Panc1 (cell line): Measurements from ENCODE around the gene C1QTNF1. TPM values are rescaled to one million over a fixed set of nuclear protein-coding genes. Genes with fewer than 3 reads are reported as not detected.
"Not testable (repeated sequence)": the region's sequence is repeated elsewhere in the genome, so short reads cannot be mapped to it uniquely, and the experiment has no call there.

Experiments used
- ATAC-seq: fragments of 200-7000 bp; cut with Tn5 transposase; 2 replicates; pipeline ENCODE4 v1.9.1; 2020; ENCODE audit warnings: mild to moderate bottlenecking, moderate library complexity
- BruUV-seq: library from RNA; stranded (reverse); fragments of 400-500 nt; replicated peaks from 2 replicates; lab custom pipeline; 2021; lab: Mats Ljungman, UMichigan
- CTCF ChIA-PET: fragments of 300-600 bp; sonication (Branson Sonifier 250); formaldehyde crosslinking; loops from one replicate; lab custom pipeline; 2022; ENCODE audit warnings: antibody characterized with exemption; lab: Charles Lee
- POLR2A ChIA-PET: fragments of 300-600 bp; sonication (Branson Sonifier 250); formaldehyde crosslinking; loops from one replicate; lab custom pipeline; 2022; ENCODE audit warnings: antibody characterized with exemption; lab: Charles Lee
- DNase-seq: peaks from one replicate; pipeline ENCODE4 v3.0.0-alpha.2; 2010; ENCODE audit warnings: low read depth, low spot score
- H3K27ac ChIP-seq: 2 replicates; pipeline ENCODE4 v1.5.1; 2011; ENCODE audit warnings: mild to moderate bottlenecking, low read length, inconsistent platforms
- H3K27me3 ChIP-seq: fragments of 200-500 bp; sonication (Bioruptor generic); 2 replicates; pipeline ENCODE4 v1.6.0; 2014; ENCODE audit warnings: low read length, inconsistent platforms; ENCODE audit not compliant: control insufficient read depth, insufficient read depth
- H3K36me3 ChIP-seq: fragments of 200-500 bp; sonication (Bioruptor generic); 2 replicates; pipeline ENCODE4 v1.5.1; 2014; ENCODE audit warnings: inconsistent platforms, mild to moderate bottlenecking, low read length, moderate library complexity; ENCODE audit not compliant: control insufficient read depth, insufficient read depth
- H3K4me1 ChIP-seq: 2 replicates; pipeline ENCODE4 v1.5.1; 2011; ENCODE audit warnings: inconsistent platforms, mild to moderate bottlenecking, low read length, moderate library complexity; ENCODE audit not compliant: control insufficient read depth, insufficient read depth
- H3K4me3 ChIP-seq, 2 experiments: 2 replicates each; pipeline ENCODE4 v1.5.1; 2011 to 2012; ENCODE audit warnings: low read depth in 2 of 2, low read length in 2 of 2, mild to moderate bottlenecking in 2 of 2, inconsistent platforms in 1 of 2, moderate library complexity in 1 of 2
- H3K9me3 ChIP-seq: fragments of 200-500 bp; sonication (Bioruptor generic); 2 replicates; pipeline ENCODE4 v1.5.1; 2014; ENCODE audit warnings: low read depth, mild to moderate bottlenecking, inconsistent platforms, low read length, moderate library complexity; ENCODE audit not compliant: control insufficient read depth, insufficient read depth
- CTCF ChIP-seq: fragments of 450-650 bp; IDR thresholded peaks from 2 replicates; pipeline ENCODE4 v1.5.1; 2017; ENCODE audit warnings: mild to moderate bottlenecking
- POLR2AphosphoS5 ChIP-seq: IDR thresholded peaks from 2 replicates; pipeline ENCODE4 v1.6.1; 2012; ENCODE audit warnings: mild to moderate bottlenecking, low read depth, low read length, moderate library complexity
- REST ChIP-seq, 2 experiments: IDR thresholded peaks; 2 replicates each; pipeline ENCODE4 v1.6.1; 2011 to 2012; ENCODE audit warnings: low read depth in 2 of 2, control low read depth in 1 of 2, low read length in 1 of 2, mild to moderate bottlenecking in 1 of 2, moderate library complexity in 1 of 2; ENCODE audit not compliant: insufficient read depth in 1 of 2
- SIN3A ChIP-seq: IDR thresholded peaks from 2 replicates; pipeline ENCODE4 v1.6.1; 2012; ENCODE audit warnings: low read depth, mild to moderate bottlenecking, low read length, moderate library complexity, borderline replicate concordance; ENCODE audit not compliant: insufficient read depth
- TCF7L2 ChIP-seq: IDR thresholded peaks from 2 replicates; pipeline ENCODE4 v1.6.1; 2011; ENCODE audit warnings: mild to moderate bottlenecking, low read depth, low read length, inconsistent platforms
- in situ Hi-C: cut with HindIII; loops from 2 replicates; pipeline ENCODE4 v1.10.0; 2016; ENCODE audit warnings: low sequenced_read_pairs, low pct_unique_long_range_greater_than_20kb
- intact Hi-C: fragments of 100-400 bp; cut with micrococcal nuclease; formaldehyde crosslinking; loops from one replicate; pipeline ENCODE4 v1.10.0; 2022; ENCODE audit not compliant: unreplicated experiment
- total RNA-seq: library from RNA; stranded (reverse); gene quantifications from one replicate; pipeline ENCODE4 v1.2.1, GENCODE V29; 2021; ENCODE audit not compliant: unreplicated experiment

Gene C1QTNF1
- total RNA-seq, 1 experiment from 2014 or later, result 1.5 TPM

GRCh38 chr17:79029327-79030009 lies 5.5 kb downstream of the C1QTNF1 start:
- Histone ChIP-seq H3K36me3 (no peaks in the 10 kb centered on the region), H3K9me3 (no peaks in the 10 kb centered on the region), H3K4me1 (peaks cover 22% of the 10 kb centered on the region), H3K4me3 (no peak overlapping the region), H3K27ac (no peak overlapping the region), H3K27me3 (peaks cover 15% of the 10 kb centered on the region)
- CTCF ChIA-PET, result interaction anchor here (0.6 to 1.2 kb wide), 2 partner anchors 10 to 57 kb away, joined by 3 to 4 read pairs; no protein-coding TSS in a partner anchor
- ATAC-seq (no peak), DNase-seq (no peak)
- TF ChIP-seq POLR2AphosphoS5 (no peak), SIN3A (no peak), REST (IDR thresholded peaks at IDR 0.05; ENCODE audit: insufficient read depth in 1 of 2, low read depth in 2 of 2, low read length in 1 of 2) (no peak), CTCF (no peak), TCF7L2 (no peak)
- in situ Hi-C loops (no loop called here), intact Hi-C loops (no loop called here)
- no TSS peak for BruUV-seq
- POLR2A ChIA-PET, result no interaction called here

- ATAC-seq, intact Hi-C loops: not testable (repeated sequence)
- CTCF ChIA-PET, result interaction anchor here (0.7 kb wide), 1 partner anchor 134 kb away, joined by 3 read pairs; no protein-coding TSS in a partner anchor
Measured at GRCh38 chr17:79030636-79031035, 6.7 kb downstream of the C1QTNF1 start.

More at GRCh38 chr17:79030636-79031035, 6.7 kb downstream of the C1QTNF1 start:
- H3K9me3 ChIP-seq, BruUV-seq, H3K36me3 ChIP-seq, DNase-seq, H3K27ac ChIP-seq, H3K27me3 ChIP-seq, in situ Hi-C loops, H3K4me3 ChIP-seq: not testable (repeated sequence)
- POLR2A ChIA-PET, result interaction anchor here (0.7 kb wide), 1 partner anchor 526 kb away, joined by 4 read pairs; no protein-coding TSS in a partner anchor
- peaks cover 23% of the 10 kb centered on the region for H3K4me1 ChIP-seq
